Spleen (tissue), 11 donors: Measurements from ENCODE around the gene PDZD8. TPM values are rescaled to one million over a fixed set of nuclear protein-coding genes. Genes with fewer than 3 reads are reported as not detected.

Source experiments
- DNase-seq: peaks from one replicate; pipeline ENCODE4 v3.0.0-alpha.2; 2020
- H3K27ac ChIP-seq, 8 donors: fragments of 200-600 bp; sonication (generic) in 7 of 8; 1 replicate in 4 of 8; 2 replicates in 4 of 8; pipeline versions ENCODE4 v1.5.0 to v1.8.0; 2016 to 2021; ENCODE audit warnings: inconsistent platforms in 4 of 8, mild to moderate bottlenecking in 4 of 8, moderate library complexity in 1 of 8
- H3K27me3 ChIP-seq, 7 donors: fragments of 200-600 bp; sonication (generic) in 6 of 7; replicated peaks in 1 of 7; 1 replicate in 4 of 7; 2 replicates in 3 of 7; pipeline versions ENCODE4 v1.5.0 to v1.8.0; 2016 to 2021; ENCODE audit warnings: inconsistent platforms in 3 of 7, mild to moderate bottlenecking in 1 of 7
- H3K36me3 ChIP-seq, 6 donors: fragments of 200-600 bp; sonication (generic) in 5 of 6; 1 replicate in 4 of 6; 2 replicates in 2 of 6; pipeline versions ENCODE4 v1.5.0 to v1.8.0; 2016 to 2021; ENCODE audit warnings: inconsistent platforms in 2 of 6
- H3K4me1 ChIP-seq, 6 donors: fragments of 200-600 bp; sonication (generic) in 5 of 6; 1 replicate in 3 of 6; 2 replicates in 3 of 6; pipeline versions ENCODE4 v1.5.0 to v1.8.0; 2016 to 2021; ENCODE audit warnings: inconsistent platforms in 3 of 6
- H3K4me3 ChIP-seq, 8 donors: fragments of 200-600 bp; sonication (generic) in 7 of 8; 1 replicate in 4 of 8; 2 replicates in 4 of 8; pipeline versions ENCODE4 v1.5.0 to v1.8.0; 2016 to 2021; ENCODE audit warnings: inconsistent platforms in 4 of 8, mild to moderate bottlenecking in 4 of 8, moderate library complexity in 2 of 8
- H3K9me3 ChIP-seq, 8 donors: fragments of 200-600 bp; sonication (generic) in 7 of 8; 1 replicate in 4 of 8; 2 replicates in 4 of 8; pipeline versions ENCODE4 v1.5.0 to v1.8.0; 2016 to 2021; ENCODE audit warnings: inconsistent platforms in 4 of 8
- CTCF ChIP-seq, 11 experiments: fragments of 200-600 bp in 7 of 11; fragments of 450-650 bp in 4 of 11; sonication (generic) in 4 of 11; IDR thresholded peaks in 8 of 11; conservative IDR thresholded peaks in 3 of 11; 1 replicate in 7 of 11; 2 replicates in 4 of 11; pipeline versions ENCODE4 v1.4.0 to v1.8.0; 2016 to 2021; ENCODE audit warnings: antibody characterized with exemption in 11 of 11, inconsistent platforms in 4 of 11, mild to moderate bottlenecking in 1 of 11
- POLR2A ChIP-seq, 3 donors: fragments of 450-650 bp; IDR thresholded peaks; one replicate each; pipeline ENCODE4 v1.5.1; 2017; ENCODE audit warnings: antibody characterized with exemption in 3 of 3, mild to moderate bottlenecking in 1 of 3
- POLR2AphosphoS5 ChIP-seq, 3 donors: sonication (generic); formaldehyde crosslinking; IDR thresholded peaks; one replicate each; pipeline ENCODE4 v1.5.1; 2017; ENCODE audit warnings: antibody characterized with exemption in 3 of 3
- WGBS, 5 donors: extraction: QIAGEN DNeasy Blood & Tissue Kit in 3 of 5; methylation state at CpG; one replicate each; pipeline versions ENCODE4 v1.1.5 to v1.1.7; 2013 to 2018; 5-methylcytosine and 5-hydroxymethylcytosine counted together
- intact Hi-C: fragments of 100-400 bp; cut with DNase I; formaldehyde crosslinking; loops from one replicate; pipeline ENCODE4 v1.15.0; 2023; ENCODE audit warnings: low total_unique reads
- polyA plus RNA-seq, 3 donors: library from polyadenylated mRNA; stranded (reverse); fragments of 200-250 nt; gene quantifications; one replicate each; pipeline ENCODE4 v1.2.1, GENCODE V29; 2013
- total RNA-seq, 7 donors: library from RNA; depleted of rRNA in 3 of 7; stranded (reverse); fragments of >200 nt in 3 of 7; fragmentation: NEBNext Ultra II Directional in 4 of 7; extraction: Animal tissue kit (Norgen Biotek cat#: 25700) in 4 of 7; gene quantifications; one replicate each; pipeline versions ENCODE4 v1.1.0 to v1.2.1, GENCODE V29; 2016 to 2021
- donor health status: healthy with polysubstance abuse.
- donor health status: DM: no; HTN: no; CAD: no; lungs with moderate emphysema.
- donor health status: DM: no; HTN: no; CAD: no.
- donor health status: Bipolar disorder and iron deficiency.
- donor health status: healthy.
- donor health status: DM: no; HTN: no; CAD: no.
- donor health status: DM: yes; HTN: yes; CAD: no.

Gene PDZD8
- total and polyA plus RNA-seq, 10 donors = 0.91 to 119 (median 26.5) TPM

GRCh38 chr10:117398029-117398428, 22.8 kb upstream of the PDZD8 start:
- Histone ChIP-seq H3K4me1 (no peaks in the 10 kb centered on the region), H3K27me3 (peaks cover 0 to 23% (median 0%) of the 10 kb centered on the region in 7 donors), H3K9me3 (no peaks in the 10 kb centered on the region), H3K4me3 (peak overlapping the region in 1 of 8 donors; percentile 40), H3K27ac (peak overlapping the region in 7 of 8 donors; percentile 46 to 88 (median 80)), H3K36me3 (no peaks in the 10 kb centered on the region)
- TF ChIP-seq POLR2AphosphoS5 (IDR thresholded peaks at IDR 0.05) (peak in 1 of 3 donors; percentile 69), CTCF (IDR thresholded peaks at IDR 0.05 in 8 of 11, conservative IDR thresholded peaks at IDR 0.05 in 3 of 11) (no peak)
- 50 to 90% (median 65%) methylated on average over 3 of the region's 3 CpGs for WGBS, 5 donors
- no peak for DNase-seq
- intact Hi-C loops = no loop called here

GRCh38 chr10:117391436-117392205, 16.4 kb upstream of the PDZD8 start:
- no peaks in the 10 kb centered on the region for H3K36me3 ChIP-seq
- H3K4me1 ChIP-seq = peaks cover 0 to 15% (median 4%) of the 10 kb centered on the region in 6 donors
- no peaks in the 10 kb centered on the region for H3K9me3 ChIP-seq
- 30 to 83% (median 55%) methylated on average over 4 of the region's 4 CpGs for WGBS, 5 donors
- intact Hi-C loops = no loop called here
- peaks cover 0 to 32% (median 0%) of the 10 kb centered on the region in 7 donors for H3K27me3 ChIP-seq
- TF ChIP-seq POLR2A (IDR thresholded peaks at IDR 0.05) (no peak), POLR2AphosphoS5 (IDR thresholded peaks at IDR 0.05) (no peak), CTCF (IDR thresholded peaks at IDR 0.05 in 8 of 11, conservative IDR thresholded peaks at IDR 0.05 in 3 of 11) (no peak)
- DNase-seq = no peak
- peak overlapping the region in 1 of 8 donors; percentile 2 for H3K27ac ChIP-seq
- no peak overlapping the region for H3K4me3 ChIP-seq

GRCh38 chr10:117390420-117390819, 15.2 kb upstream of the PDZD8 start:
- DNase-seq = no peak
- no peak overlapping the region for H3K4me3 ChIP-seq
- peaks cover 0 to 15% (median 4%) of the 10 kb centered on the region in 6 donors for H3K4me1 ChIP-seq
- H3K27ac ChIP-seq = no peak overlapping the region
- no peaks in the 10 kb centered on the region for H3K36me3 ChIP-seq
- intact Hi-C loops = no loop called here
- TF ChIP-seq POLR2A (IDR thresholded peaks at IDR 0.05) (no peak), POLR2AphosphoS5 (IDR thresholded peaks at IDR 0.05) (no peak), CTCF (IDR thresholded peaks at IDR 0.05 in 8 of 11, conservative IDR thresholded peaks at IDR 0.05 in 3 of 11) (no peak)
- peaks cover 0 to 34% (median 6%) of the 10 kb centered on the region in 7 donors for H3K27me3 ChIP-seq
- 60 to 93% (median 77%) methylated on average over 3 of the region's 3 CpGs for WGBS, 5 donors
- no peaks in the 10 kb centered on the region for H3K9me3 ChIP-seq

GRCh38 chr10:117386805-117387204, 11.6 kb upstream of the PDZD8 start:
- DNase-seq = no peak
- Histone ChIP-seq H3K27ac (no peak overlapping the region), H3K36me3 (no peaks in the 10 kb centered on the region), H3K27me3 (peaks cover 0 to 37% (median 6%) of the 10 kb centered on the region in 7 donors), H3K4me1 (peaks cover 0 to 10% (median 4%) of the 10 kb centered on the region in 6 donors), H3K4me3 (no peak overlapping the region), H3K9me3 (no peaks in the 10 kb centered on the region)
- TF ChIP-seq CTCF (IDR thresholded peaks at IDR 0.05 in 8 of 11, conservative IDR thresholded peaks at IDR 0.05 in 3 of 11) (no peak), POLR2AphosphoS5 (IDR thresholded peaks at IDR 0.05) (no peak), POLR2A (IDR thresholded peaks at IDR 0.05) (no peak)
- WGBS, 5 donors = 72 to 92% (median 84%) methylated on average over 2 of the region's 2 CpGs
- intact Hi-C loops = no loop called here
